SU-DHL-6 (cell line): Measurements from ENCODE around the gene ITPR3.

Experiments
- EZH2phosphoT487 ChIP-seq: fragments of 200-600 bp; sonication (generic), shearing (Covaris generic); conservative IDR thresholded peaks from 2 replicates; pipeline ENCODE4 v1.6.1; 2018; ENCODE audit warnings: mild to moderate bottlenecking, antibody characterized with exemption, low read length, moderate library complexity, mixed read lengths
- TF ChIP-seq, protein P1 (sequence below): fragments of 200-600 bp; sonication (generic); IDR thresholded peaks from one replicate; pipeline ENCODE4 v1.5.1; 2017; ENCODE audit warnings: antibody characterized with exemption, mild to moderate bottlenecking, low read length, moderate library complexity; ENCODE audit not compliant: insufficient read depth, poor library complexity, severe bottlenecking

GRCh38 chr6:33705955-33706725 lies 85.0 kb downstream of the ITPR3 start:
- TF ChIP-seq, protein P1, sequence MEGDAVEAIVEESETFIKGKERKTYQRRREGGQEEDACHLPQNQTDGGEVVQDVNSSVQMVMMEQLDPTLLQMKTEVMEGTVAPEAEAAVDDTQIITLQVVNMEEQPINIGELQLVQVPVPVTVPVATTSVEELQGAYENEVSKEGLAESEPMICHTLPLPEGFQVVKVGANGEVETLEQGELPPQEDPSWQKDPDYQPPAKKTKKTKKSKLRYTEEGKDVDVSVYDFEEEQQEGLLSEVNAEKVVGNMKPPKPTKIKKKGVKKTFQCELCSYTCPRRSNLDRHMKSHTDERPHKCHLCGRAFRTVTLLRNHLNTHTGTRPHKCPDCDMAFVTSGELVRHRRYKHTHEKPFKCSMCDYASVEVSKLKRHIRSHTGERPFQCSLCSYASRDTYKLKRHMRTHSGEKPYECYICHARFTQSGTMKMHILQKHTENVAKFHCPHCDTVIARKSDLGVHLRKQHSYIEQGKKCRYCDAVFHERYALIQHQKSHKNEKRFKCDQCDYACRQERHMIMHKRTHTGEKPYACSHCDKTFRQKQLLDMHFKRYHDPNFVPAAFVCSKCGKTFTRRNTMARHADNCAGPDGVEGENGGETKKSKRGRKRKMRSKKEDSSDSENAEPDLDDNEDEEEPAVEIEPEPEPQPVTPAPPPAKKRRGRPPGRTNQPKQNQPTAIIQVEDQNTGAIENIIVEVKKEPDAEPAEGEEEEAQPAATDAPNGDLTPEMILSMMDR: no peak
- no peak for TF ChIP-seq EZH2phosphoT487
